Measurements from ENCODE around the gene ATXN2. TPM values are rescaled to one million over a fixed set of nuclear protein-coding genes. Genes with fewer than 3 reads are reported as not detected.
A peak's percentile ranks its signal among the peaks of the same experiment; 100 is the strongest.
"Not testable (repeated sequence)": the region's sequence is repeated elsewhere in the genome, so short reads cannot be mapped to it uniquely, and the experiment has no call there.

ATXN2 gene
- total and polyA plus RNA-seq, 4 donors, result 23.8 to 97.5 (median 49.4) TPM

GRCh38 chr12:111605911-111606766, 7.0 kb upstream of the ATXN2 start:
- Histone ChIP-seq H3K36me3 (ENCODE audit: control insufficient read depth in 1 of 2, insufficient read depth in 2 of 2, low read length in 1 of 2) (no peaks in the 10 kb centered on the region), H3K27ac (ENCODE audit: low read depth in 1 of 2, low read length in 2 of 2) (no peak overlapping the region), H3K27me3 (ENCODE audit: control insufficient read depth in 1 of 2, insufficient read depth in 2 of 2, low read length in 1 of 2) (no peaks in the 10 kb centered on the region), H3K4me3 (ENCODE audit: low read length in 2 of 2) (no peak overlapping the region), H3K4me1 (ENCODE audit: control insufficient read depth in 1 of 2, insufficient read depth in 2 of 2, low read length in 2 of 2) (no peaks in the 10 kb centered on the region), H3K9me3 (ENCODE audit: control insufficient read depth, low read length) (no peaks in the 10 kb centered on the region)
- DNase-seq (no peak), ATAC-seq (ENCODE audit: low FRiP score) (no peak)
- WGBS, 2 donors, result 74 to 83% methylated on average over 7 of the region's 7 CpGs
- intact Hi-C loops (cut with DNase I), result loop anchor here in 1 of 2 donors (5.0 kb wide), 1 partner anchor 36 kb away; no protein-coding TSS in a partner anchor

GRCh38 chr12:111602857-111603256, 3.7 kb upstream of the ATXN2 start:
- H3K4me1 ChIP-seq (ENCODE audit: control insufficient read depth in 1 of 2, insufficient read depth in 2 of 2, low read length in 2 of 2); H3K36me3 ChIP-seq (ENCODE audit: control insufficient read depth in 1 of 2, insufficient read depth in 2 of 2, low read length in 1 of 2); intact Hi-C loops (cut with DNase I); H3K27ac ChIP-seq (ENCODE audit: low read depth in 1 of 2, low read length in 2 of 2); H3K9me3 ChIP-seq (ENCODE audit: control insufficient read depth, low read length); H3K4me3 ChIP-seq (ENCODE audit: low read length in 2 of 2); ATAC-seq (ENCODE audit: low FRiP score); H3K27me3 ChIP-seq (ENCODE audit: control insufficient read depth in 1 of 2, insufficient read depth in 2 of 2, low read length in 1 of 2): not testable (repeated sequence)
- 89 to 91% methylated on average over 11 of the region's 11 CpGs for WGBS, 2 donors
- peak in 1 of 2 donors; percentile 35 for DNase-seq

- Histone ChIP-seq H3K36me3 (ENCODE audit: control insufficient read depth in 1 of 2, insufficient read depth in 2 of 2, low read length in 1 of 2) (no peaks in the 10 kb centered on the region), H3K27me3 (ENCODE audit: control insufficient read depth in 1 of 2, insufficient read depth in 2 of 2, low read length in 1 of 2) (no peaks in the 10 kb centered on the region), H3K27ac (ENCODE audit: low read depth in 1 of 2, low read length in 2 of 2) (no peak overlapping the region), H3K4me1 (ENCODE audit: control insufficient read depth in 1 of 2, insufficient read depth in 2 of 2, low read length in 2 of 2) (no peaks in the 10 kb centered on the region), H3K9me3 (ENCODE audit: control insufficient read depth, low read length) (no peaks in the 10 kb centered on the region), H3K4me3 (ENCODE audit: low read length in 2 of 2) (no peak overlapping the region)
- ATAC-seq (ENCODE audit: low FRiP score) (no peak), DNase-seq (no peak)
- WGBS, 2 donors, result 97 to 99% methylated on average over 2 of the region's 2 CpGs
- intact Hi-C loops (cut with DNase I), result no loop called here
These were observed 3.2 kb upstream of the ATXN2 start for GRCh38 chr12:111602348-111602747.

GRCh38 chr12:111600986-111601385, 1.9 kb upstream of the ATXN2 start:
- H3K4me3 ChIP-seq (ENCODE audit: low read length in 2 of 2); DNase-seq; H3K9me3 ChIP-seq (ENCODE audit: control insufficient read depth, low read length); intact Hi-C loops (cut with DNase I); H3K36me3 ChIP-seq (ENCODE audit: control insufficient read depth in 1 of 2, insufficient read depth in 2 of 2, low read length in 1 of 2); H3K27me3 ChIP-seq (ENCODE audit: control insufficient read depth in 1 of 2, insufficient read depth in 2 of 2, low read length in 1 of 2); H3K4me1 ChIP-seq (ENCODE audit: control insufficient read depth in 1 of 2, insufficient read depth in 2 of 2, low read length in 2 of 2); H3K27ac ChIP-seq (ENCODE audit: low read depth in 1 of 2, low read length in 2 of 2); ATAC-seq (ENCODE audit: low FRiP score): not testable (repeated sequence)
- WGBS, 2 donors, result 95 to 98% methylated on average over 12 of the region's 12 CpGs

- 3 to 11% methylated on average over 5 of the region's 5 CpGs for whole genome bisulfite sequencing, 2 donors
- ATAC-seq (ENCODE audit: low FRiP score), result no peak
- H3K27ac ChIP-seq (ENCODE audit: low read depth in 1 of 2, low read length in 2 of 2), result peak overlapping the region; percentile 31 to 89
These were observed 1.1 kb upstream of the ATXN2 start for GRCh38 chr12:111600205-111600642.

GRCh38 chr12:111599453-111600204, 514 bp upstream of the ATXN2 start:
- H3K9me3 ChIP-seq (ENCODE audit: control insufficient read depth, low read length), result no peaks in the 10 kb centered on the region
- peak overlapping the region; percentile 36 to 99 for H3K4me3 ChIP-seq (ENCODE audit: low read length in 2 of 2)
- no peaks in the 10 kb centered on the region for H3K4me1 ChIP-seq (ENCODE audit: control insufficient read depth in 1 of 2, insufficient read depth in 2 of 2, low read length in 2 of 2)
- no peaks in the 10 kb centered on the region for H3K27me3 ChIP-seq (ENCODE audit: control insufficient read depth in 1 of 2, insufficient read depth in 2 of 2, low read length in 1 of 2)
- WGBS, 2 donors, result 1% methylated on average over 49 to 56 of the region's 56 CpGs
- intact Hi-C loops (cut with DNase I), result loop anchor here in 1 of 2 donors (5.0 kb wide), 1 partner anchor 37 kb away; no protein-coding TSS in a partner anchor
- H3K27ac ChIP-seq (ENCODE audit: low read depth in 1 of 2, low read length in 2 of 2), result peak overlapping the region; percentile 83 to 93
- no peaks in the 10 kb centered on the region for H3K36me3 ChIP-seq (ENCODE audit: control insufficient read depth in 1 of 2, insufficient read depth in 2 of 2, low read length in 1 of 2)
- ATAC-seq (ENCODE audit: low FRiP score) (peak; percentile 94), DNase-seq (peak; percentile 94 to 96)

More at GRCh38 chr12:111600205-111600642, 1.1 kb upstream of the ATXN2 start:
- H3K36me3 ChIP-seq (ENCODE audit: control insufficient read depth in 1 of 2, insufficient read depth in 2 of 2, low read length in 1 of 2), result no peaks in the 10 kb centered on the region
- H3K9me3 ChIP-seq (ENCODE audit: control insufficient read depth, low read length), result no peaks in the 10 kb centered on the region
- H3K27me3 ChIP-seq (ENCODE audit: control insufficient read depth in 1 of 2, insufficient read depth in 2 of 2, low read length in 1 of 2), result no peaks in the 10 kb centered on the region
- intact Hi-C loops (cut with DNase I), result no loop called here
- H3K4me1 ChIP-seq (ENCODE audit: control insufficient read depth in 1 of 2, insufficient read depth in 2 of 2, low read length in 2 of 2), result no peaks in the 10 kb centered on the region
- peak overlapping the region; percentile 36 to 99 for H3K4me3 ChIP-seq (ENCODE audit: low read length in 2 of 2)
- DNase-seq, result no peak

GRCh38 chr12:111597831-111598636, 1.1 kb downstream of the ATXN2 start:
- Histone ChIP-seq H3K9me3 (ENCODE audit: control insufficient read depth, low read length) (no peaks in the 10 kb centered on the region), H3K4me3 (ENCODE audit: low read length in 2 of 2) (peak overlapping the region; percentile 36 to 99), H3K27ac (ENCODE audit: low read depth in 1 of 2, low read length in 2 of 2) (peak overlapping the region; percentile 61 to 83), H3K4me1 (ENCODE audit: control insufficient read depth in 1 of 2, insufficient read depth in 2 of 2, low read length in 2 of 2) (no peaks in the 10 kb centered on the region), H3K27me3 (ENCODE audit: control insufficient read depth in 1 of 2, insufficient read depth in 2 of 2, low read length in 1 of 2) (no peaks in the 10 kb centered on the region), H3K36me3 (ENCODE audit: control insufficient read depth in 1 of 2, insufficient read depth in 2 of 2, low read length in 1 of 2) (no peaks in the 10 kb centered on the region)
- DNase-seq (peak; percentile 73 to 84), ATAC-seq (ENCODE audit: low FRiP score) (peak; percentile 70)
- 0 to 2% methylated on average over 40 to 67 of the region's 67 CpGs for WGBS, 2 donors
- intact Hi-C loops (cut with DNase I), result loop anchor here in 1 of 2 donors (5.0 kb wide), 1 partner anchor 36 kb away; no protein-coding TSS in a partner anchor
